ENCODE measurements around the gene ZNF175. TPM values are rescaled to one million over a fixed set of nuclear protein-coding genes. Genes with fewer than 3 reads are reported as not detected.
"Not testable (repeated sequence)": the region's sequence is repeated elsewhere in the genome, so short reads cannot be mapped to it uniquely, and the experiment has no call there.

ZNF175 gene
- total and polyA plus RNA-seq, 11 donors: 2.5 to 13.7 (median 6.4) TPM

GRCh38 chr19:51627491-51628138 lies 56.5 kb downstream of the ZNF175 start:
- WGBS, 4 donors: 57 to 64% (median 60%) methylated on average over 13 to 16 of the region's 16 CpGs
- no peak for DNase-seq
- Histone ChIP-seq H3K4me1 (peaks cover 0 to 4% (median 0%) of the 10 kb centered on the region in 12 donors), H3K27me3 (peaks cover 0 to 7% (median 0%) of the 10 kb centered on the region in 9 donors), H3K27ac (no peak overlapping the region), H3K9me3 (no peaks in the 10 kb centered on the region), H3K4me3 (no peak overlapping the region), H3K36me3 (no peaks in the 10 kb centered on the region)
- ATAC-seq: no peak
- intact Hi-C loops (cut with DNase I): no loop called here
- TF ChIP-seq CTCF (IDR thresholded peaks at IDR 0.05): no peak
- no peak for TF ChIP-seq POLR2A (IDR thresholded peaks at IDR 0.05)

GRCh38 chr19:51628153-51628939 lies 57.3 kb downstream of the ZNF175 start:
- Histone ChIP-seq H3K4me1 (peaks cover 0 to 4% (median 0%) of the 10 kb centered on the region in 12 donors), H3K36me3 (no peaks in the 10 kb centered on the region), H3K4me3 (no peak overlapping the region), H3K27me3 (peaks cover 0 to 7% (median 0%) of the 10 kb centered on the region in 9 donors), H3K9me3 (no peaks in the 10 kb centered on the region), H3K27ac (no peak overlapping the region)
- intact Hi-C loops (cut with DNase I): no loop called here
- ATAC-seq: no peak
- no peak for TF ChIP-seq POLR2A (IDR thresholded peaks at IDR 0.05)
- no peak for TF ChIP-seq CTCF (IDR thresholded peaks at IDR 0.05)
- no peak for DNase-seq
- 76 to 83% (median 78%) methylated on average over 14 of the region's 14 CpGs for WGBS, 4 donors

- intact Hi-C loops (cut with DNase I): loop anchor here in 1 of 10 donors (10.0 kb wide), 1 partner anchor 96 kb away; the partner anchor contains the start of gene SIGLEC6
- WGBS, 4 donors: 56 to 61% (median 57%) methylated on average over 6 to 10 of the region's 13 CpGs; no CpG with 5 or more reads in 1 of the 4 donors
- H3K36me3 ChIP-seq, H3K4me3 ChIP-seq, H3K4me1 ChIP-seq, H3K9me3 ChIP-seq, H3K27me3 ChIP-seq, H3K27ac ChIP-seq: not testable (repeated sequence)
- ATAC-seq (peak in 3 of 4 donors; percentile 60 to 84 (median 71)), DNase-seq (peak in 1 of 5 donors; percentile 39)
These were observed 59.2 kb downstream of the ZNF175 start, which contains the start of gene SIGLEC5 for GRCh38 chr19:51630315-51630714. Gene SIGLEC5, minus strand, starts transcription at chr19:51630401. Its CDS starts 66 bp downstream, at chr19:51630335.

GRCh38 chr19:51632126-51632525 lies 61.0 kb downstream of the ZNF175 start:
- ATAC-seq (no peak), DNase-seq (no peak)
- no peak overlapping the region for H3K27ac ChIP-seq
- WGBS, 4 donors: 73 to 77% (median 74%) methylated on average over 5 of the region's 5 CpGs; no CpG with 5 or more reads in 1 of the 4 donors
- no peak overlapping the region for H3K4me3 ChIP-seq
- no peaks in the 10 kb centered on the region for H3K36me3 ChIP-seq
- intact Hi-C loops (cut with DNase I): loop anchor here in 1 of 10 donors (10.0 kb wide), 1 partner anchor 97 kb away; the partner anchor contains the start of gene SIGLEC6
- H3K27me3 ChIP-seq: peaks cover 0 to 4% (median 0%) of the 10 kb centered on the region in 9 donors
- peaks cover 0 to 6% (median 0%) of the 10 kb centered on the region in 12 donors for H3K9me3 ChIP-seq
- peaks cover 0 to 4% (median 0%) of the 10 kb centered on the region in 12 donors for H3K4me1 ChIP-seq
- no peak for TF ChIP-seq CTCF (IDR thresholded peaks at IDR 0.05)
- TF ChIP-seq POLR2A (IDR thresholded peaks at IDR 0.05): no peak

All from heart left ventricle (tissue), 16 donors.